GM12878 (cell line): ENCODE data around the gene DLK2. TPM values are rescaled to one million over a fixed set of nuclear protein-coding genes. Genes with fewer than 3 reads are reported as not detected.

ENCODE experiments used
- ATAC-seq: fragments of 200-7000 bp; cut with Tn5 transposase; 3 replicates; pipeline ENCODE4 v1.9.1; 2020; ENCODE audit warnings: mild to moderate bottlenecking, moderate library complexity
- BruUV-seq: library from RNA; stranded (reverse); fragments of 400-500 nt; replicated peaks from 2 replicates; lab custom pipeline; 2021; lab: Mats Ljungman, UMichigan
- CTCF ChIA-PET: fragments of 300-600 bp; sonication (Branson Sonifier 250); formaldehyde crosslinking; extraction: SDS; loops from one replicate; lab custom pipeline; 2021; ENCODE audit warnings: inconsistent platforms; lab: Yijun Ruan, JAX
- POLR2A ChIA-PET: fragments of 350-600 bp; formaldehyde crosslinking; extraction: SDS; loops from one replicate; lab custom pipeline; 2021; ENCODE audit warnings: inconsistent platforms; lab: Charles Lee
- RAD21 ChIA-PET: fragments of 300-600 bp; sonication (Branson Sonifier 250); formaldehyde crosslinking; loops from one replicate; lab custom pipeline; 2023; ENCODE audit warnings: antibody characterized with exemption; ENCODE audit not compliant: unreplicated experiment; lab: Charles Lee
- SMC1A ChIA-PET: fragments of 300-600 bp; sonication (Branson Sonifier 250); formaldehyde crosslinking; loops from one replicate; lab custom pipeline; 2023; ENCODE audit not compliant: unreplicated experiment, uncharacterized antibody; lab: Charles Lee
- DNase-seq: peaks from one replicate; pipeline ENCODE4 v3.0.0-alpha.2; 2011; ENCODE audit warnings: low read depth, low spot score
- FAIRE-seq: peaks from 3 replicates; lab custom pipeline; 2011; peaks lifted over from hg19 to GRCh38; lab: Jason Lieb, UNC
- H2AFZ ChIP-seq: 2 replicates; pipeline ENCODE4 v1.6.0; 2011; ENCODE audit warnings: low read depth, low read length, control low read depth; ENCODE audit not compliant: control insufficient read depth
- H3K27ac ChIP-seq: 2 replicates; pipeline ENCODE4 v1.5.1; 2011; ENCODE audit warnings: control low read depth; ENCODE audit not compliant: control insufficient read depth, insufficient read depth
- H3K27me3 ChIP-seq, 2 experiments: replicated peaks in 1 of 2; 2 replicates each; pipeline versions ENCODE4 v1.6.0 to v1.6.1; 2011; ENCODE audit warnings: low read length in 1 of 2; ENCODE audit not compliant: control insufficient read depth in 2 of 2, insufficient read depth in 2 of 2
- H3K36me3 ChIP-seq, 2 experiments: 2 replicates each; pipeline ENCODE4 v1.5.1; 2011; ENCODE audit warnings: low read length in 1 of 2; ENCODE audit not compliant: control insufficient read depth in 2 of 2, insufficient read depth in 2 of 2
- H3K4me1 ChIP-seq: 2 replicates; pipeline ENCODE4 v1.6.1; 2011; ENCODE audit warnings: mild to moderate bottlenecking, low read length, moderate library complexity, mixed read lengths; ENCODE audit not compliant: control insufficient read depth, insufficient read depth
- H3K4me2 ChIP-seq: 2 replicates; pipeline ENCODE4 v1.6.0; 2011; ENCODE audit warnings: control low read depth; ENCODE audit not compliant: control insufficient read depth, insufficient read depth
- H3K4me3 ChIP-seq: fragments of 200-600 bp; sonication (generic); 2 replicates; pipeline ENCODE4 v1.5.1; 2016
- H3K79me2 ChIP-seq: 2 replicates; pipeline ENCODE4 v1.6.0; 2011; ENCODE audit warnings: low read length; ENCODE audit not compliant: control insufficient read depth, insufficient read depth
- H3K9ac ChIP-seq: 2 replicates; pipeline ENCODE4 v1.8.0; 2011; ENCODE audit warnings: low read length, control low read depth, mixed read lengths; ENCODE audit not compliant: control insufficient read depth, insufficient read depth
- H3K9me3 ChIP-seq: replicated peaks from 3 replicates; pipeline ENCODE4 v1.5.1; 2011; ENCODE audit warnings: mild to moderate bottlenecking, low read length; ENCODE audit not compliant: control insufficient read depth, insufficient read depth
- H4K20me1 ChIP-seq: 2 replicates; pipeline ENCODE4 v1.6.0; 2011; ENCODE audit not compliant: control insufficient read depth, insufficient read depth
- E2F4 ChIP-seq: IDR thresholded peaks from 2 replicates; pipeline ENCODE4 v1.6.1; 2012; ENCODE audit warnings: low read depth, low read length, improper control_type of control experiment
- HDAC6 ChIP-seq: fragments of 200-600 bp; sonication (generic); IDR thresholded peaks from one replicate; pipeline ENCODE4 v1.8.0; 2017; ENCODE audit warnings: antibody characterized with exemption; ENCODE audit not compliant: unreplicated experiment
- IKZF1 ChIP-seq: fragments of 450-650 bp; conservative IDR thresholded peaks from 2 replicates; pipeline ENCODE4 v1.6.1; 2017; ENCODE audit warnings: antibody characterized with exemption, mild to moderate bottlenecking
- MTA2 ChIP-seq: fragments of 450-650 bp; IDR thresholded peaks from 2 replicates; pipeline ENCODE4 v1.6.1; 2016; ENCODE audit warnings: low read depth, mild to moderate bottlenecking, moderate library complexity
- RAD21 ChIP-seq: IDR thresholded peaks from 2 replicates; pipeline ENCODE4 v1.6.1; 2011; ENCODE audit warnings: mild to moderate bottlenecking, low read depth, low read length, moderate library complexity; ENCODE audit not compliant: insufficient read depth
- SMARCA5 ChIP-seq: fragments of 450-650 bp; IDR thresholded peaks from 2 replicates; pipeline ENCODE4 v1.6.1; 2017; ENCODE audit warnings: mild to moderate bottlenecking
- SP1 ChIP-seq: IDR thresholded peaks from one replicate; pipeline ENCODE4 v1.6.1; 2011; ENCODE audit warnings: low read depth, low read length
- SRF ChIP-seq, 2 experiments: IDR thresholded peaks; 2 replicates each; pipeline ENCODE4 v1.6.1; 2011; ENCODE audit warnings: low read depth in 2 of 2, low read length in 2 of 2, mild to moderate bottlenecking in 1 of 2, moderate library complexity in 1 of 2
- SUZ12 ChIP-seq: fragments of 200-600 bp; sonication (generic); IDR thresholded peaks from one replicate; pipeline ENCODE4 v1.6.1; 2018; ENCODE audit warnings: antibody characterized with exemption, mild to moderate bottlenecking; ENCODE audit not compliant: unreplicated experiment
- TCF3 ChIP-seq: IDR thresholded peaks from 2 replicates; pipeline ENCODE4 v1.6.1; 2012; ENCODE audit warnings: low read depth, mild to moderate bottlenecking, low read length, borderline replicate concordance; ENCODE audit not compliant: insufficient read depth
- YBX1 ChIP-seq: fragments of 450-650 bp; IDR thresholded peaks from 2 replicates; pipeline ENCODE4 v1.6.1; 2016; ENCODE audit warnings: antibody characterized with exemption
- ZBTB40 ChIP-seq: fragments of 450-650 bp; IDR thresholded peaks from 2 replicates; pipeline ENCODE4 v1.6.1; 2016; ENCODE audit warnings: mild to moderate bottlenecking, moderate library complexity, borderline replicate concordance
- ZNF207 ChIP-seq: fragments of 450-650 bp; IDR thresholded peaks from 2 replicates; pipeline ENCODE4 v1.6.1; 2014; ENCODE audit warnings: antibody characterized with exemption, mild to moderate bottlenecking, borderline replicate concordance
- ZNF622 ChIP-seq: fragments of 450-650 bp; IDR thresholded peaks from 2 replicates; pipeline ENCODE4 v1.6.1; 2017; ENCODE audit warnings: mild to moderate bottlenecking, inconsistent platforms
- WGBS: methylation state at CpG from one replicate; pipeline ENCODE4 v1.1.6; 2016; ENCODE audit warnings: low lambda C conversion rate; ENCODE audit not compliant: insufficient replicate concordance, insufficient coverage; ENCODE audit errors: missing lambda C conversion rate; 5-methylcytosine and 5-hydroxymethylcytosine counted together
- in situ Hi-C: fragments of 300-500 bp; cut with MboI; formaldehyde crosslinking; loops from 9 replicates; pipeline ENCODE4 v1.14.3; 2018; ENCODE audit warnings: mixed read lengths
- intact Hi-C: fragments of 100-400 bp; cut with micrococcal nuclease; formaldehyde crosslinking; loops from one replicate; pipeline ENCODE4 v1.14.2; 2022; ENCODE audit not compliant: unreplicated experiment
- polyA plus RNA-seq, 11 experiments: library from polyadenylated mRNA; depleted of rRNA in 4 of 11; unstranded in 6 of 11; stranded (reverse) in 5 of 11; fragments of >200 nt; fragmentation: Nextera tagmentation in 4 of 11; fragmentation: Illumina TruSeq in 1 of 11; extraction: Ambion mirVana in 4 of 11; extraction: Trizol in 1 of 11; gene quantifications; 1 replicate in 1 of 11; 2 replicates in 10 of 11; pipeline versions ENCODE4 v1.2.1 to v1.2.3, GENCODE V29; 2011 to 2016; ENCODE audit warnings: inconsistent platforms in 2 of 11, missing spikeins in 2 of 11, low read depth in 1 of 11
- total RNA-seq, 4 experiments: library from RNA; depleted of rRNA in 3 of 4; stranded (reverse); fragments of >200 nt in 3 of 4; fragmentation: Illumina TruSeq in 1 of 4; extraction: Trizol in 1 of 4; gene quantifications; 2 replicates each; pipeline versions ENCODE4 v1.2.1 to v1.2.3, GENCODE V29; 2013 to 2021
- TF ChIP-seq, protein P1 (sequence below): fragments of 150-350 bp; IDR thresholded peaks from 2 replicates; pipeline ENCODE4 v1.6.1; 2014; ENCODE audit warnings: mild to moderate bottlenecking, low read depth, low read length

Gene DLK2
- total and polyA plus RNA-seq, 10 of the 15 experiments (the other 5 are each of a cell fraction or from before 2014, with no cell fraction given), result 0.03 to 0.55 (median 0.38) TPM; not detected in 4

DNA sequence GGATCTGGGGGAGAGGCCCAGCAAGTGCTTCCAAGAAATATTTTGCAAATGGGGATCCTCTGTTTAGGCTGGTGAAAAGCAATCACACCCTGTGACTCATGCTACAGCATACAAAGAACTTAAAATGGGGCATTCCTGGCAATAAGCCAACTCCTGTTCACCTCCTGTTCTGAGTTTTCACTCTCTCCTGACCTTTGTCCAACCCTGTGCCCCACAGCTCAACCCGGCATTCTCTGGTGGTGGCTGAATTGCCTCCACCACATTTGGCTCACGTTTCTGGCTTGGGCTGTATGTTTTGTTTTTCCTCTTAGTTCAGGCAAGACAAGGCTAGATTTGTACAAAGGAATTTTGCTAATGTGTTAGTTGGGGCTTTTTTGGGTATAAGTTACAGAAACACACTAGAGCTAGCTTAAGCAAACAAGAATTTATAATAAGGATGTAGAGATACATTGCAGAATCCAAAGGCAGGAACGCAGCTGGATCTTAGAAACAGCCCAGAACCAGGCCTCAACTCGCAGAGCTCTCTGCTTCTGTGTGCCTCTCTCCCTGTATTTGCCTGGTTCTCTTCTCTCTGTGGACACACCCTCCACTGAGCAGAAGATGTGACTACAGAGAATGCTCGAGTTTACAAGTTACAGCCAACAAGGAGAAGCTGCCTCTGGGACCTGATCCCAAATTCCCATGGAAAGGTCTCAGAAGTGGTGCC is 18.6 kb downstream of the DLK2 start (continued):
- TF ChIP-seq E2F4, result no peak
- no peak for TF ChIP-seq HDAC6

GRCh38 chr6:43435682-43436437 is 19.5 kb downstream of the DLK2 start:
- ChIA-PET SMC1A (no interaction called here), CTCF (interaction anchor here (0.8 to 0.9 kb wide), 2 partner anchors 9 to 74 kb away, joined by 3 to 4 read pairs; partner anchors contain the start of gene ABCC10), RAD21 (no interaction called here), POLR2A (interaction anchor here (1.1 kb wide), 1 partner anchor 12 kb away, joined by 3 read pairs; no protein-coding TSS in a partner anchor)
- Histone ChIP-seq H3K36me3 (peaks cover 4 to 7% of the 10 kb centered on the region in 2 experiments; a peak in 3 of 4 replicates), H3K4me3 (no peak overlapping the region), H4K20me1 (no peaks in the 10 kb centered on the region; the same call in 1 of the 2 replicates), H3K79me2 (no peaks in the 10 kb centered on the region; the same call in 1 of the 2 replicates), H2AFZ (no peak overlapping the region), H3K4me2 (no peak overlapping the region), H3K27ac (no peak overlapping the region), H3K27me3 (no peaks in the 10 kb centered on the region), H3K9ac (no peak overlapping the region), H3K4me1 (no peaks in the 10 kb centered on the region; the same call in 1 of the 2 replicates), H3K9me3 (no peaks in the 10 kb centered on the region)
- DNase-seq, result no peak
- TSS peak; percentile 49 for BruUV-seq
- 81% methylated on average over 9 of the region's 9 CpGs for WGBS
- no peak for ATAC-seq
- intact Hi-C loops, result no loop called here
- FAIRE-seq, result no peak
- in situ Hi-C loops, result no loop called here
- TF ChIP-seq SUZ12 (no peak), SRF (IDR thresholded peaks at IDR 0.05; ENCODE audit: low read depth in 2 of 2, low read length in 2 of 2) (no peak), SMARCA5 (no peak), MTA2 (no peak), YBX1 (no peak), ZBTB40 (no peak), IKZF1 (no peak), SP1 (no peak), RAD21 (no peak), ZNF622 (no peak), TCF3 (no peak), ZNF207 (no peak)
- TF ChIP-seq, protein P1, sequence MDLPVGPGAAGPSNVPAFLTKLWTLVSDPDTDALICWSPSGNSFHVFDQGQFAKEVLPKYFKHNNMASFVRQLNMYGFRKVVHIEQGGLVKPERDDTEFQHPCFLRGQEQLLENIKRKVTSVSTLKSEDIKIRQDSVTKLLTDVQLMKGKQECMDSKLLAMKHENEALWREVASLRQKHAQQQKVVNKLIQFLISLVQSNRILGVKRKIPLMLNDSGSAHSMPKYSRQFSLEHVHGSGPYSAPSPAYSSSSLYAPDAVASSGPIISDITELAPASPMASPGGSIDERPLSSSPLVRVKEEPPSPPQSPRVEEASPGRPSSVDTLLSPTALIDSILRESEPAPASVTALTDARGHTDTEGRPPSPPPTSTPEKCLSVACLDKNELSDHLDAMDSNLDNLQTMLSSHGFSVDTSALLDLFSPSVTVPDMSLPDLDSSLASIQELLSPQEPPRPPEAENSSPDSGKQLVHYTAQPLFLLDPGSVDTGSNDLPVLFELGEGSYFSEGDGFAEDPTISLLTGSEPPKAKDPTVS, result no peak
